Measurements from ENCODE around the gene ATF6. TPM values are rescaled to one million over a fixed set of nuclear protein-coding genes. Genes with fewer than 3 reads are reported as not detected.

The ATF6 gene
- 18.0 and 19.0 TPM in 2 replicates for total RNA-seq

DNA sequence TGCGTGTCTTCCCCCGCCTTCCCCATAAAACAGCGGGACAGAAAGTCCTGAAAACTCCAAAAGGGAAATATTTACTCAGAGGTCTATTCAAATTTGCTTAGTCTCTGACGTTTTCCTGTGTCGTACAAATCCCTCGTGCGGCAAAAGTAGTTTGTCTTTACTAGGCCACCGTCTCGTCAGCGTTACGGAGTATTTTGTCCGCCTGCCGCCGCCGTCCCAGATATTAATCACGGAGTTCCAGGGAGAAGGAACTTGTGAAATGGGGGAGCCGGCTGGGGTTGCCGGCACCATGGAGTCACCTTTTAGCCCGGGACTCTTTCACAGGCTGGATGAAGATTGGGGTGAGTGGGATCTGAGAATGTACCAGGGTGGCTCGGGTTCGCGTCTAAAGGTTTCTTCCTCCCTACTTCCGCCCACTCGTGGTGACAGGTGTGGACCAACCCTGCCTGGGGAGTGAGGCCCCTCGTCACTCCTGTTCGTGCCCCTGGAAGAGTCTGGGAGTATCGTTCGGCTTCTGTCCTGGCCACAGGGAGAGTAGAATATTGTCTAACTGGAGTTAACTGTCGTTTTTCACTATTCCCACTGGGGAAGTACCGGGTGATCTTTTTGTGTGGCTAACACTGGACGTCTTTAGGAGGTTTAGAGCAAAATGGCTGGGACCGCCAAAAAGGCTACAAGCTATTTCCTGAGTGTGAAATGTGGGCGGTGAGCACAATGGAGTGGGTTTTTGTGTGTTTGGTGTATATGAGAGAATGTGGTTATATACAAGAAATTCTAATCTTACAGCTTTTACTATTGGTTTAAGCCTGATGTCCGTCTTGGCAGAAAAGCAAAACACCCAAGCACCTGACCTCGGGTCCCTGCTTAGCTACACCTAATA is at the start of gene ATF6:
TSS of gene ATF6 (plus strand) at position 219 of the 880 bp plus-strand sequence. CDS start at position 260, 41 bp downstream.

GRCh38 chr1:161720956-161721737 is 45.0 kb upstream of the ATF6 start, which contains the start of gene FCRLB:
Gene FCRLB (plus strand): TSS chr1:161721544. CDS start chr1:161722673, 1,129 bp downstream.

DNA sequence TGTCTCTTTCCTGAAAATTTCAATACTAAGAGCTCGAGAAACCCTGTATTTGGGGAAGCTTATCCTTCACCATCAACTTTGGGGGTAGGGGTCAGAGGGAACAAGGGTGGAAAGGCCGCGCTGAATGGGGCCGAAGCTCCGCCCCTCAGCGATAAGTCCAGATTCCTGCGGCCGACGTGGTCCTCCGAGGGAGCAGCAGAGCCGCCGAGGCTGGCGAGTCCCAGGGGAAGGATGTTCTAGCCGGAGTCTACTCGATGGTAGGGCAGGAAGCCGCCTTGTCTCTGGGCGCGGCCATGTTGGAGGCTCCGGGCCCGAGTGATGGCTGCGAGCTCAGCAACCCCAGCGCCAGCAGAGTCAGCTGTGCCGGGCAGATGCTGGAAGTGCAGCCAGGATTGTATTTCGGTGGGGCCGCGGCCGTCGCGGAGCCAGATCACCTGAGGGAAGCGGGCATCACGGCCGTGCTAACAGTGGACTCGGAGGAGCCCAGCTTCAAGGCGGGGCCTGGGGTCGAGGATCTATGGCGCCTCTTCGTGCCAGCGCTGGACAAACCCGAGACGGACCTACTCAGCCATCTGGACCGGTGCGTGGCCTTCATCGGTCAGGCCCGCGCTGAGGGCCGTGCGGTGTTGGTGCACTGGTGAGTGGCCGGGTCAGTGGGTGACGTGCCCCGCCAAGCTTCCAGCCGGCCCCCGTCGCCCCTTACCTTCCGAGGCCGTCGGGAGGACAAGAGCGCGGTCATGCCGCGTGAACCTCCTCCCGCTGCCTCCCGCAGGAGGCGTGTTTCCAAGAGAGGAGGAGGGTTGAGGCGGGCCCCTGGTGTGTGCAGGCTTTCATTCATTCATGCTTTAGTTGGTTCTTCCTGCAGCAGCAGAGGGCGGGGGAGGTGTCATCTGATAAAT is 16.4 kb upstream of the ATF6 start, which contains the start of gene DUSP12:
TSS of gene DUSP12 (plus strand) at position 278 of the 899 bp plus-strand sequence. CDS start at position 294, 16 bp downstream.

Small RNA genes lying within 50 kb of the gene (small RNA-seq; reads per million reads assigned to genes)
- gene RN7SL466P = not detected

Other genes with a start within 250 kb of the ATF6 start
- gene HSPA6, start 241.8 kb upstream of the ATF6 start, total RNA-seq = under 0.01 and 0.20 TPM in 2 replicates
- gene FCGR3A, start 216.5 kb upstream of the ATF6 start, total RNA-seq = not detected in 2 replicates
- not detected in 2 replicates for gene FCGR3B, start 135.1 kb upstream of the ATF6 start, total RNA-seq
- gene FCGR2B, start 103.2 kb upstream of the ATF6 start, total RNA-seq = not detected in 2 replicates
- 1.6 and 1.8 TPM in 2 replicates for gene FCRLA, start 59.1 kb upstream of the ATF6 start, total RNA-seq
- gene FCRLB, start 44.8 kb upstream of the ATF6 start, total RNA-seq = 4.8 and 5.5 TPM in 2 replicates
- 32.0 and 34.4 TPM in 2 replicates for gene DUSP12, start 16.5 kb upstream of the ATF6 start, total RNA-seq